Osteoblast (primary cell): ENCODE results near the gene SENP3. TPM values are rescaled to one million over a fixed set of nuclear protein-coding genes. Genes with fewer than 3 reads are reported as not detected.

Experiments used
- DNase-seq: peaks from one replicate; pipeline ENCODE4 v3.0.0; 2011; ENCODE audit warnings: low spot score, mixed read lengths; ENCODE audit not compliant: insufficient read length; ENCODE audit errors: missing footprints
- H2AFZ ChIP-seq: 2 replicates; pipeline ENCODE4 v1.6.0; 2011; ENCODE audit warnings: mild to moderate bottlenecking, low read length
- H3K27ac ChIP-seq: 2 replicates; pipeline ENCODE4 v1.5.1; 2011; ENCODE audit warnings: mild to moderate bottlenecking, low read depth, low read length, moderate library complexity
- H3K27me3 ChIP-seq: 2 replicates; pipeline ENCODE4 v1.6.0; 2012; ENCODE audit warnings: mild to moderate bottlenecking, control low read depth, inconsistent platforms, low read length, moderate library complexity; ENCODE audit not compliant: insufficient read depth
- H3K36me3 ChIP-seq: 2 replicates; pipeline ENCODE4 v1.5.1; 2011; ENCODE audit warnings: mild to moderate bottlenecking, low read length, control low read depth, moderate library complexity; ENCODE audit not compliant: insufficient read depth
- H3K4me1 ChIP-seq: 2 replicates; pipeline ENCODE4 v1.5.1; 2011; ENCODE audit warnings: mild to moderate bottlenecking, low read length, control low read depth, moderate library complexity; ENCODE audit not compliant: insufficient read depth
- H3K4me2 ChIP-seq: 2 replicates; pipeline ENCODE4 v1.6.0; 2011; ENCODE audit warnings: mild to moderate bottlenecking, low read length; ENCODE audit not compliant: insufficient read depth
- H3K4me3 ChIP-seq: fragments of 200-600 bp; sonication (generic); 3 replicates; pipeline ENCODE4 v1.5.1; 2012; ENCODE audit warnings: mild to moderate bottlenecking, low read length, inconsistent platforms; ENCODE audit not compliant: insufficient read depth
- H3K79me2 ChIP-seq: 2 replicates; pipeline ENCODE4 v1.6.0; 2012; ENCODE audit warnings: mild to moderate bottlenecking, low read length, control low read depth, inconsistent platforms; ENCODE audit not compliant: insufficient read depth
- H3K9me3 ChIP-seq: 2 replicates; pipeline ENCODE4 v1.5.1; 2011; ENCODE audit warnings: low read depth, low read length, control low read depth
- H4K20me1 ChIP-seq: 2 replicates; pipeline ENCODE4 v1.6.0; 2012; ENCODE audit warnings: mild to moderate bottlenecking, low read length, control low read depth; ENCODE audit not compliant: insufficient read depth
- total RNA-seq: library from RNA; depleted of rRNA; stranded (reverse); fragments of >200 nt; gene quantifications from 2 replicates; pipeline ENCODE4 v1.2.3, GENCODE V29; 2012
- TF ChIP-seq, protein P1 (sequence below): IDR thresholded peaks from 2 replicates; pipeline ENCODE4 v1.5.1; 2011; ENCODE audit warnings: mild to moderate bottlenecking, low read depth, low read length, moderate library complexity; ENCODE audit errors: extremely low read depth

Gene SENP3
- total RNA-seq, 1 donor, result 68.0 TPM

DNA sequence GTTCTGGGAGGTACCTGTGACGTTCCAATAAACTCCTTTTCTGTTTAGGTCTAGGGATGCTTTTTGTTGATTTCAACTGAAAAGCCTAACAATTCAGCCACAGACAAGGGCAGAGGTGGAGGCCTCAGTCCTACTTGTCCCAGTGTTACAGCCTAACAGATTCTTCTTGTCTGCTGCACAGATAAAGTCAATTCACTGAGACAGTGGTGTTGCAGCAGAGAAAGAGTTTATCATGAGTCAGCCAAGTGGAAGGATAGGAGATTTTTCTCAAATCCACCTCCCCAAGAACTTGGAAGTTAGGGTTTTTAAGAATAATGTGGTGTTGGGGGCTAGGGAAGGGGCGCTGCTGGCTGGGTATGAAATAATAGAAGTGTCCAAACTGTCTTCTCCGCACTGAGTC, 23.7 kb upstream of the SENP3 start:
- Histone ChIP-seq H3K27ac (no peak overlapping the region), H3K79me2 (no peaks in the 10 kb centered on the region), H3K9me3 (peaks cover 10% of the 10 kb centered on the region), H2AFZ (no peak overlapping the region), H3K4me1 (peaks cover 3% of the 10 kb centered on the region), H3K36me3 (no peaks in the 10 kb centered on the region), H4K20me1 (no peaks in the 10 kb centered on the region), H3K4me2 (no peak overlapping the region), H3K4me3 (no peak overlapping the region), H3K27me3 (peaks cover 5% of the 10 kb centered on the region)
- TF ChIP-seq, protein P1, sequence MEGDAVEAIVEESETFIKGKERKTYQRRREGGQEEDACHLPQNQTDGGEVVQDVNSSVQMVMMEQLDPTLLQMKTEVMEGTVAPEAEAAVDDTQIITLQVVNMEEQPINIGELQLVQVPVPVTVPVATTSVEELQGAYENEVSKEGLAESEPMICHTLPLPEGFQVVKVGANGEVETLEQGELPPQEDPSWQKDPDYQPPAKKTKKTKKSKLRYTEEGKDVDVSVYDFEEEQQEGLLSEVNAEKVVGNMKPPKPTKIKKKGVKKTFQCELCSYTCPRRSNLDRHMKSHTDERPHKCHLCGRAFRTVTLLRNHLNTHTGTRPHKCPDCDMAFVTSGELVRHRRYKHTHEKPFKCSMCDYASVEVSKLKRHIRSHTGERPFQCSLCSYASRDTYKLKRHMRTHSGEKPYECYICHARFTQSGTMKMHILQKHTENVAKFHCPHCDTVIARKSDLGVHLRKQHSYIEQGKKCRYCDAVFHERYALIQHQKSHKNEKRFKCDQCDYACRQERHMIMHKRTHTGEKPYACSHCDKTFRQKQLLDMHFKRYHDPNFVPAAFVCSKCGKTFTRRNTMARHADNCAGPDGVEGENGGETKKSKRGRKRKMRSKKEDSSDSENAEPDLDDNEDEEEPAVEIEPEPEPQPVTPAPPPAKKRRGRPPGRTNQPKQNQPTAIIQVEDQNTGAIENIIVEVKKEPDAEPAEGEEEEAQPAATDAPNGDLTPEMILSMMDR, result no peak
- no peak for DNase-seq

DNA sequence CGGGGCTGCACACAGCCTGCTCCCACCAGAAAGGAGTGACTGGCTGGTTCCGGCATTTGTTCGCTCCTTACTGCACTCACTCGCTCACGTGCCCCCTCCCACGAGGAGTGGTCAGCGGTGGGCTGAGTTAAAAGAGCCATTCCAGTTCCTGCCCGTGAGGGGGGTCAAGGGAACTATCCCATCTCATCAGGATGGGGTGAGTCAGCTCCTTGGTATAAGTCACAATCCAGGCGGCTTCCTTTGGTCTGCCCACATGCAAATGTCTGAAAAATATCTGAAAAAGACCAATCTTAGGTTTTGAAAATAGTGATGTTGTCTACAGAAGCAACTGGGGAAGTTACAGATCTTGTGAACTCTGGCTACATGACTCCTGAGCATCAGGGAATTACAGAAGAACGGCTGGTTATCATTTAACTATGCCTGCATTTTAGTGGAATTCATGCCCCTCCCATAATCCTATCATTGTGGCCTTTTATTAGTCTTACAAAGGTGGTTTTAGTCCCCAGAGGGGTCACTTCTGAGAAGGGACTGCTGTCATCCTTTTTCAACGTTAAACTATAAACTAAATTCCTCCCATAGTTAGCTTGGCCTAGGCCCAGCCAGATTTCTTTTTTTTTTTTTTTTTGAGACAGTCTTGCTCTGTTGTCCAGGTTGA, 22.7 kb upstream of the SENP3 start:
- peaks cover 14% of the 10 kb centered on the region for H3K27me3 ChIP-seq
- DNase-seq, result no peak
- TF ChIP-seq, protein P1, result no peak
- H3K79me2 ChIP-seq, result no peaks in the 10 kb centered on the region
- H3K9me3 ChIP-seq, result peaks cover 10% of the 10 kb centered on the region
- H3K36me3 ChIP-seq, result no peaks in the 10 kb centered on the region
- H3K4me1 ChIP-seq, result peaks cover 3% of the 10 kb centered on the region
- no peak overlapping the region for H3K4me2 ChIP-seq
- no peak overlapping the region for H3K4me3 ChIP-seq
- no peak overlapping the region for H2AFZ ChIP-seq
- no peak overlapping the region for H3K27ac ChIP-seq
- H4K20me1 ChIP-seq, result no peaks in the 10 kb centered on the region

DNA sequence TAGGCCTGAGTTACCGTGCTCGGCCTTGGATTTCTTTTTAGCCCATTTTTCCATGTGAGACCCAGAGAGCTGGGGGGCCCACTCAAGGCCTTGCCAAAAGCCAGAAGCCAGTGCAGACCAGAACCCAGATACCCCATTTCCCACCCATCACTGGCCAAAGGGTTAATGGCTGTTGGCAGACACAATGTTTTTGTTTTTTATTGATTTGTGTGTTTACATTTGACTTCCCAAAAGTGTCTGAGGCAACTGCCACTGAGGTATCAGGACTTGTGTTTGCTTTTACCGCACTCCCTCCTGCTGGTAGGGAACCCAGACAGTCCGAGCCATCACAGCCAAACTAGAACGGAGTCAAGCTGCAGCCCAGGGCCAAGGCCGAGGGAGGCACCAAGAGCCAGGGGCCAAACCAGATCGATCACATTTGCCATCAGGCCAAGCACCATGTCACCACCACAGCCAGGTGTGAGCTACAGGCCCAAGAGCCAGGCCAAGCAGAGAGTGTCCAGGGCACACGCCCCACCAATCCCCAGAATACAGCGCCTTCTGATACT, 20.6 kb upstream of the SENP3 start:
- H3K4me2 ChIP-seq, result no peak overlapping the region
- H3K36me3 ChIP-seq, result no peaks in the 10 kb centered on the region
- no peak overlapping the region for H3K4me3 ChIP-seq
- H2AFZ ChIP-seq, result no peak overlapping the region
- H3K9me3 ChIP-seq, result peaks cover 10% of the 10 kb centered on the region
- H3K27ac ChIP-seq, result no peak overlapping the region
- no peaks in the 10 kb centered on the region for H3K79me2 ChIP-seq
- TF ChIP-seq, protein P1, result no peak
- DNase-seq, result no peak
- no peaks in the 10 kb centered on the region for H4K20me1 ChIP-seq
- peaks cover 3% of the 10 kb centered on the region for H3K4me1 ChIP-seq
- peaks cover 15% of the 10 kb centered on the region for H3K27me3 ChIP-seq

DNA sequence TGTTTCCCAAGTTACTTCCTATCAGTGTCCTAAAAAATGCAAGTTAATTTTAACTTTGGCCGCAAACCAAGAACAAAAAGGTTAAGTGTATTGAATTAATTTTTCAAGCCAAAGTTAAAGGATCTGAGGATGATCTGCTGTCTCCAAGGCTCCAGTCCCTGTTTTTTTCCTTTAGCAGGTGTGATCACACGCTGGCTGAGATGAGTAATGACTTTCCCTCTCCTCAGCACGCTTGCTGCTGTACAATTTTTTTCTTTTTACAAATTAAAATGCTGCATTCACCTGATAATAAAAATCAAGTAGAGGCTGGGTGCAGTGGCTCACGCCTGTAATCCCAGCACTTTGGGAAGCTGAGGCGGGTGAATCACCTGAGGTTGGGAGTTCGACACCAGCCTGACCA, 16.8 kb upstream of the SENP3 start:
- Histone ChIP-seq H3K27me3 (peaks cover 15% of the 10 kb centered on the region), H3K79me2 (no peaks in the 10 kb centered on the region), H2AFZ (no peak overlapping the region), H4K20me1 (no peaks in the 10 kb centered on the region), H3K27ac (no peak overlapping the region), H3K36me3 (no peaks in the 10 kb centered on the region), H3K4me1 (peaks cover 10% of the 10 kb centered on the region), H3K4me3 (no peak overlapping the region), H3K4me2 (no peak overlapping the region), H3K9me3 (no peaks in the 10 kb centered on the region)
- DNase-seq, result peak; percentile 18
- TF ChIP-seq, protein P1, result no peak
